K562 (cell line): ENCODE data around the gene COPS6. TPM values are rescaled to one million over a fixed set of nuclear protein-coding genes. Genes with fewer than 3 reads are reported as not detected.

Source experiments
- ATAC-seq: fragments of 200-7000 bp; cut with Tn5 transposase; 3 replicates; pipeline ENCODE4 v1.9.1; 2020; ENCODE audit warnings: moderate library complexity
- BruUV-seq: library from RNA; stranded (reverse); fragments of 400-500 nt; replicated peaks from 2 replicates; lab custom pipeline; 2021; lab: Mats Ljungman, UMichigan
- CTCF ChIA-PET: fragments of 300-600 bp; formaldehyde crosslinking; extraction: SDS; loops from one replicate; lab custom pipeline; 2021; ENCODE audit warnings: low intra/inter-chr PET ratio; lab: Yijun Ruan, JAX
- POLR2A ChIA-PET: fragments of 300-600, 350-650 bp; sonication (Branson Sonifier 250); formaldehyde crosslinking; extraction: SDS; loops from one replicate; lab custom pipeline; 2021; ENCODE audit warnings: antibody characterized with exemption, inconsistent platforms; lab: Yijun Ruan, JAX
- DNase-seq, 4 experiments: peaks; one replicate each; pipeline versions ENCODE4 v3.0.0 to v3.0.0-alpha.2; 2011 to 2018; ENCODE audit warnings: low spot score in 3 of 4, mixed read lengths in 3 of 4; ENCODE audit errors: extremely low read depth in 1 of 4
- FAIRE-seq: peaks from 2 replicates; lab custom pipeline; 2011; peaks lifted over from hg19 to GRCh38; lab: Jason Lieb, UNC
- H2AFZ ChIP-seq: 2 replicates; pipeline ENCODE4 v1.6.0; 2011; ENCODE audit warnings: low read depth, low read length, control low read depth, inconsistent platforms
- H3K27ac ChIP-seq: fragments of 200-600 bp; 3 replicates; pipeline ENCODE4 v1.8.0; 2011; ENCODE audit warnings: low read depth, mild to moderate bottlenecking, control low read depth, inconsistent platforms, low read length, moderate library complexity, mixed read lengths; ENCODE audit errors: extremely low read depth
- H3K27me3 ChIP-seq, 2 experiments: fragments of 300-600 bp in 1 of 2; 2 replicates in 1 of 2; 3 replicates in 1 of 2; pipeline versions ENCODE4 v1.6.0 to v1.8.0; 2011; ENCODE audit warnings: inconsistent platforms in 2 of 2, low read length in 2 of 2, mild to moderate bottlenecking in 1 of 2, mixed read lengths in 1 of 2, moderate library complexity in 1 of 2; ENCODE audit not compliant: control insufficient read depth in 2 of 2, insufficient read depth in 2 of 2
- H3K36me3 ChIP-seq: fragments of 300-600 bp; 3 replicates; pipeline ENCODE4 v1.8.0; 2011; ENCODE audit warnings: mild to moderate bottlenecking, low read length, inconsistent platforms; ENCODE audit not compliant: control insufficient read depth, insufficient read depth
- H3K4me1 ChIP-seq, 2 experiments: fragments of 200-600 bp in 1 of 2; replicated peaks in 1 of 2; 2 replicates in 1 of 2; 3 replicates in 1 of 2; pipeline versions ENCODE4 v1.5.1 to v1.8.0; 2011; ENCODE audit warnings: inconsistent platforms in 2 of 2, low read length in 2 of 2, mild to moderate bottlenecking in 1 of 2, mixed read lengths in 1 of 2, moderate library complexity in 1 of 2; ENCODE audit not compliant: control insufficient read depth in 2 of 2, insufficient read depth in 2 of 2
- H3K4me2 ChIP-seq: 2 replicates; pipeline ENCODE4 v1.6.1; 2011; ENCODE audit warnings: low read length, control low read depth, inconsistent platforms, mixed read lengths; ENCODE audit not compliant: insufficient read depth
- H3K4me3 ChIP-seq: fragments of 200-600 bp; sonication (generic), shearing (Covaris generic); 2 replicates; pipeline ENCODE4 v1.5.1; 2016; ENCODE audit warnings: control low read depth, inconsistent platforms
- H3K79me2 ChIP-seq: fragments of 200-600 bp; 3 replicates; pipeline ENCODE4 v1.8.0; 2011; ENCODE audit warnings: low read length, inconsistent platforms; ENCODE audit not compliant: control insufficient read depth, insufficient read depth
- H3K9ac ChIP-seq, 2 experiments: 2 replicates each; pipeline versions ENCODE4 v1.6.0 to v1.6.1; 2011; ENCODE audit warnings: low read depth in 2 of 2, low read length in 2 of 2, control low read depth in 1 of 2, inconsistent platforms in 1 of 2, mild to moderate bottlenecking in 1 of 2, mixed read lengths in 1 of 2; ENCODE audit not compliant: insufficient read depth in 1 of 2
- H3K9me1 ChIP-seq: one replicate; pipeline ENCODE4 v1.6.0; 2011; ENCODE audit warnings: inconsistent platforms, mild to moderate bottlenecking, low read length, moderate library complexity; ENCODE audit not compliant: control insufficient read depth, insufficient read depth
- H3K9me3 ChIP-seq: replicated peaks from 2 replicates; pipeline ENCODE4 v1.5.1; 2011; ENCODE audit warnings: low read depth, low read length, inconsistent platforms; ENCODE audit not compliant: control insufficient read depth, insufficient read depth
- H4K20me1 ChIP-seq: replicated peaks from 2 replicates; pipeline ENCODE4 v1.6.1; 2011; ENCODE audit warnings: low read length, inconsistent platforms, mixed read lengths; ENCODE audit not compliant: control insufficient read depth, insufficient read depth
- CUX1 ChIP-seq: fragments of 200-800 bp; sonication (Bioruptor generic); IDR thresholded peaks from 2 replicates; pipeline ENCODE4 v1.6.1; 2016; ENCODE audit warnings: missing genetic modification characterization, missing compliant biosample characterization
- ETV5 ChIP-seq: sonication (generic); formaldehyde crosslinking; IDR thresholded peaks from 2 replicates; pipeline ENCODE4 v1.4.0; 2020; ENCODE audit warnings: low read depth, mild to moderate bottlenecking, missing genetic modification reagents
- TEAD1 ChIP-seq, 2 experiments: fragments of 450-650 bp in 1 of 2; sonication (generic) in 1 of 2; formaldehyde crosslinking; IDR thresholded peaks; 2 replicates each; pipeline versions ENCODE4 v1.4.0 to v1.8.0; 2020 to 2022; ENCODE audit warnings: mild to moderate bottlenecking in 2 of 2, missing genetic modification reagents in 1 of 2
- ZNF12 ChIP-seq: sonication (generic); formaldehyde crosslinking; IDR thresholded peaks from 2 replicates; pipeline ENCODE4 v1.4.0; 2020; ENCODE audit warnings: mild to moderate bottlenecking, missing genetic modification reagents
- ZNF589 ChIP-seq: fragments of 200-800 bp; sonication (Bioruptor generic); IDR thresholded peaks from 2 replicates; pipeline ENCODE4 v1.6.1; 2016; ENCODE audit warnings: low read depth, missing genetic modification characterization, missing compliant biosample characterization
- WGBS: fragments of 100-300 bp; shearing (Covaris generic); methylation state at CpG from one replicate; pipeline ENCODE4 v1.1.6; 2016; ENCODE audit warnings: low coverage, mixed read lengths; ENCODE audit not compliant: insufficient coverage; ENCODE audit errors: missing lambda C conversion rate; 5-methylcytosine and 5-hydroxymethylcytosine counted together
- in situ Hi-C: fragments of 300-500 bp; cut with MboI; formaldehyde crosslinking; loops from 4 replicates; pipeline ENCODE4 v1.15.0; 2018; ENCODE audit warnings: inconsistent platforms, mixed read lengths
- intact Hi-C: fragments of 100-400 bp; cut with micrococcal nuclease; formaldehyde crosslinking; loops from 2 replicates; pipeline ENCODE4 v1.14.2; 2022
- polyA plus RNA-seq, 8 experiments: library from polyadenylated mRNA; depleted of rRNA in 4 of 8; stranded (reverse) in 5 of 8; unstranded in 3 of 8; fragments of >200 nt; fragmentation: Nextera tagmentation in 2 of 8; fragmentation: Illumina TruSeq in 1 of 8; extraction: Ambion mirVana in 2 of 8; extraction: Trizol in 1 of 8; gene quantifications; 2 replicates each; pipeline versions ENCODE4 v1.2.1 to v1.2.3, GENCODE V29; 2011 to 2014; ENCODE audit warnings: inconsistent platforms in 1 of 8, missing spikeins in 1 of 8
- total RNA-seq, 7 experiments: library from RNA; depleted of rRNA in 6 of 7; stranded (reverse); fragments of >200 nt in 6 of 7; fragmentation: Illumina TruSeq in 2 of 7; extraction: Trizol in 2 of 7; gene quantifications; 2 replicates each; pipeline versions ENCODE4 v1.2.1 to v1.2.3, GENCODE V29; 2011 to 2021; ENCODE audit warnings: low replicate concordance in 1 of 7
- TF ChIP-seq, protein P1 (sequence below): fragments of 450-650 bp; IDR thresholded peaks from 2 replicates; pipeline ENCODE4 v1.6.1; 2014; ENCODE audit warnings: low read depth, mild to moderate bottlenecking, moderate library complexity, borderline replicate concordance
- TF ChIP-seq, protein P2 (sequence below): fragments of 250-450 bp; sonication (Bioruptor Pico); IDR thresholded peaks from 2 replicates; pipeline ENCODE4 v1.9.0; 2021; ENCODE audit warnings: mild to moderate bottlenecking, inconsistent platforms

Gene COPS6
- total and polyA plus RNA-seq, 9 of the 15 experiments (the other 6 are each of a cell fraction or from before 2014, with no cell fraction given) = 63.0 to 331 (median 168) TPM

- WGBS = 4% methylated on average over 26 of the region's 29 CpGs
- intact Hi-C loops (loop anchor here (2.0 to 5.0 kb wide), 3 partner anchors 44 to 149 kb away; partner anchors contain the start of genes AZGP1 and ZSCAN21), in situ Hi-C loops (loop anchor here (5.0 kb wide), 2 partner anchors 134 to 209 kb away; partner anchors contain the start of gene TRIM4)
- Histone ChIP-seq H3K9me3 (no peaks in the 10 kb centered on the region), H3K27ac (peak overlapping the region; percentile 97), H3K4me3 (peak overlapping the region; percentile 74), H3K9ac (peak overlapping the region; percentile 92 to 100), H3K4me2 (peak overlapping the region; percentile 94), H3K79me2 (peaks cover 22% of the 10 kb centered on the region), H4K20me1 (no peaks in the 10 kb centered on the region), H3K27me3 (no peaks in the 10 kb centered on the region), H3K4me1 (peaks cover 38 to 66% of the 10 kb centered on the region in 2 experiments), H2AFZ (peak overlapping the region; percentile 97), H3K9me1 (no peaks in the 10 kb centered on the region), H3K36me3 (no peaks in the 10 kb centered on the region)
- no peak for DNase-seq
- BruUV-seq = TSS peak; percentile 70
- peak; percentile 52 for ATAC-seq
- ChIA-PET POLR2A (interaction anchor here (0.5 to 5.7 kb wide), 11 partner anchors 12 to 312 kb away, joined by 3 to 45 read pairs (median 3); partner anchors contain the start of genes AP4M1 and MCM7), CTCF (interaction anchor here (0.9 kb wide), 1 partner anchor 213 kb away, joined by 3 read pairs; no protein-coding TSS in a partner anchor)
- no peak for FAIRE-seq
- peak; percentile 64 for TF ChIP-seq ZNF589 (CRISPR knock-in tag)
- TF ChIP-seq, protein P1, sequence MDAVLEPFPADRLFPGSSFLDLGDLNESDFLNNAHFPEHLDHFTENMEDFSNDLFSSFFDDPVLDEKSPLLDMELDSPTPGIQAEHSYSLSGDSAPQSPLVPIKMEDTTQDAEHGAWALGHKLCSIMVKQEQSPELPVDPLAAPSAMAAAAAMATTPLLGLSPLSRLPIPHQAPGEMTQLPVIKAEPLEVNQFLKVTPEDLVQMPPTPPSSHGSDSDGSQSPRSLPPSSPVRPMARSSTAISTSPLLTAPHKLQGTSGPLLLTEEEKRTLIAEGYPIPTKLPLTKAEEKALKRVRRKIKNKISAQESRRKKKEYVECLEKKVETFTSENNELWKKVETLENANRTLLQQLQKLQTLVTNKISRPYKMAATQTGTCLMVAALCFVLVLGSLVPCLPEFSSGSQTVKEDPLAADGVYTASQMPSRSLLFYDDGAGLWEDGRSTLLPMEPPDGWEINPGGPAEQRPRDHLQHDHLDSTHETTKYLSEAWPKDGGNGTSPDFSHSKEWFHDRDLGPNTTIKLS = peak; percentile 48; the same call in 1 of the 2 replicates
- 0 out of 2 replicates have a peak, but pooled peaks have one; percentile 71 for TF ChIP-seq ETV5
- TF ChIP-seq, protein P2, sequence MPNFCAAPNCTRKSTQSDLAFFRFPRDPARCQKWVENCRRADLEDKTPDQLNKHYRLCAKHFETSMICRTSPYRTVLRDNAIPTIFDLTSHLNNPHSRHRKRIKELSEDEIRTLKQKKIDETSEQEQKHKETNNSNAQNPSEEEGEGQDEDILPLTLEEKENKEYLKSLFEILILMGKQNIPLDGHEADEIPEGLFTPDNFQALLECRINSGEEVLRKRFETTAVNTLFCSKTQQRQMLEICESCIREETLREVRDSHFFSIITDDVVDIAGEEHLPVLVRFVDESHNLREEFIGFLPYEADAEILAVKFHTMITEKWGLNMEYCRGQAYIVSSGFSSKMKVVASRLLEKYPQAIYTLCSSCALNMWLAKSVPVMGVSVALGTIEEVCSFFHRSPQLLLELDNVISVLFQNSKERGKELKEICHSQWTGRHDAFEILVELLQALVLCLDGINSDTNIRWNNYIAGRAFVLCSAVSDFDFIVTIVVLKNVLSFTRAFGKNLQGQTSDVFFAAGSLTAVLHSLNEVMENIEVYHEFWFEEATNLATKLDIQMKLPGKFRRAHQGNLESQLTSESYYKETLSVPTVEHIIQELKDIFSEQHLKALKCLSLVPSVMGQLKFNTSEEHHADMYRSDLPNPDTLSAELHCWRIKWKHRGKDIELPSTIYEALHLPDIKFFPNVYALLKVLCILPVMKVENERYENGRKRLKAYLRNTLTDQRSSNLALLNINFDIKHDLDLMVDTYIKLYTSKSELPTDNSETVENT = peak; percentile 75
- TF ChIP-seq CUX1 (CRISPR knock-in tag) = 0 out of 2 replicates have a peak, but pooled peaks have one; percentile 25
- TF ChIP-seq TEAD1 (CRISPR knock-in tag; IDR thresholded peaks at IDR 0.05) = peak in 1 of 2 experiments; percentile 73; a peak in 1 of 4 replicates
- TF ChIP-seq ZNF12 (CRISPR knock-in tag) = 0 out of 2 replicates have a peak, but pooled peaks have one; percentile 50
Observed at GRCh38 chr7:100126239-100126930, 37.6 kb downstream of the COPS6 start.
